Pancreas (tissue), 10 donors: ENCODE results near the gene ANKRD28. TPM values are rescaled to one million over a fixed set of nuclear protein-coding genes. Genes with fewer than 3 reads are reported as not detected.

ENCODE experiments used
- ATAC-seq, 4 donors: fragments of 200-7000 bp; cut with Tn5 transposase; one replicate each; pipeline versions ENCODE4 v1.8.0 to v1.9.1; 2020; ENCODE audit warnings: mild to moderate bottlenecking in 4 of 4, moderate library complexity in 4 of 4
- DNase-seq, 6 donors: peaks; one replicate each; pipeline ENCODE4 v3.0.0-alpha.2; 2020
- FAIRE-seq: peaks from 2 replicates; lab custom pipeline; 2012; peaks lifted over from hg19 to GRCh38; lab: Jason Lieb, UNC
- H3K27ac ChIP-seq, 4 donors: fragments of 200-600 bp; sonication (generic); 1 replicate in 3 of 4; 2 replicates in 1 of 4; pipeline versions ENCODE4 v1.5.0 to v1.8.0; 2020
- H3K27me3 ChIP-seq, 4 donors: fragments of 200-600 bp; one replicate each; pipeline ENCODE4 v1.8.0; 2021
- H3K36me3 ChIP-seq, 3 donors: fragments of 200-600 bp; sonication (generic) in 1 of 3; one replicate each; pipeline versions ENCODE4 v1.5.0 to v1.8.0; 2020 to 2021
- H3K4me1 ChIP-seq, 3 donors: fragments of 200-600 bp; one replicate each; pipeline ENCODE4 v1.8.0; 2021
- H3K4me3 ChIP-seq, 4 donors: fragments of 200-600 bp; sonication (generic) in 2 of 4; one replicate each; pipeline versions ENCODE4 v1.5.0 to v1.8.0; 2020 to 2021
- H3K9me3 ChIP-seq, 4 donors: fragments of 200-600 bp; one replicate each; pipeline ENCODE4 v1.8.0; 2021
- WGBS, 2 donors: extraction: QIAGEN DNeasy Blood & Tissue Kit; methylation state at CpG; one replicate each; pipeline ENCODE4 v1.1.7; 2013; 5-methylcytosine and 5-hydroxymethylcytosine counted together
- intact Hi-C, 3 donors: fragments of 100-400 bp; cut with DNase I; formaldehyde crosslinking; loops; one replicate each; pipeline versions ENCODE4 v1.11.1 to v1.14.2; 2022
- polyA plus RNA-seq, 2 donors: library from polyadenylated mRNA; stranded (reverse); fragments of 200-250 nt; gene quantifications; one replicate each; pipeline ENCODE4 v1.2.3, GENCODE V29; 2013
- total RNA-seq, 6 donors: library from RNA; stranded (reverse); fragmentation: NEBNext Ultra II Directional in 4 of 6; extraction: Animal tissue kit (Norgen Biotek cat#: 25700) in 4 of 6; gene quantifications; one replicate each; pipeline versions ENCODE4 v1.2.1 to v1.2.4, GENCODE V29; 2021 to 2023
- TF ChIP-seq, protein P1 (sequence below), 4 donors: fragments of 200-600 bp; sonication (generic) in 3 of 4; IDR thresholded peaks; one replicate each; pipeline versions ENCODE4 v1.5.0 to v1.8.0; 2021; ENCODE audit warnings: antibody characterized with exemption in 4 of 4
- donor health status: healthy with polysubstance abuse.
- donor health status: DM: no; HTN: no; CAD: no; lungs with moderate emphysema.
- donor health status: DM: no; HTN: no; CAD: no.
- donor health status: control.
- donor health status: control.
- donor health status: Bipolar disorder and iron deficiency.
- donor health status: DM: yes; HTN: yes; CAD: no.
- donor health status: DM: no; HTN: no; CAD: no.
- donor health status: DM: no; HTN: no; CAD: no.
- donor health status: DM: yes; HTN: yes; CAD: no.

ANKRD28 gene
- total and polyA plus RNA-seq, 8 donors = 9.5 to 40.5 (median 29.6) TPM

DNA sequence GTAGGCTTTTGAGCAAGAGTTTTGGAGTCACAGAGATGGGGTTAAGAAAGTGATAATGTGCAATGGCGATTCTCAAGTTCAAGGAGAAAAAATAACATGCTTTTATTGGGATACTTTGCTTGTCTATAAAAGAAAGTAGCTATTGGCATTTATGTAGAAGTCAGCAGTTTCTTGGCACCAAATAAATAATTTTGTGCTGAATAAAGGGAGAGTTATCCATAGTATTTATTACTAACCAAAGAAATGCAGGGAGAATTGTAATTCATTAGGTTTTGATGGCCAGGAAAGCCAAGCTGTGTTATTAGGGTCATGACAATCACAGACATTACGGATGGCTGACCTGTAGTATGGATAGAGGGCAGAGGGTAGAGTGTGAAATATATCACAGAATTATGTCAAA lies 163.1 kb downstream of the ANKRD28 start:
- Histone ChIP-seq H3K36me3 (no peaks in the 10 kb centered on the region), H3K27ac (peak overlapping the region in 2 of 4 donors; percentile 6 to 9), H3K27me3 (no peaks in the 10 kb centered on the region), H3K4me3 (no peak overlapping the region), H3K4me1 (peaks cover 0 to 26% (median 17%) of the 10 kb centered on the region in 3 donors), H3K9me3 (no peaks in the 10 kb centered on the region)
- FAIRE-seq (no peak), ATAC-seq (no peak), DNase-seq (no peak)
- intact Hi-C loops = no loop called here
- 76 to 84% methylated on average over 2 of the region's 2 CpGs for WGBS, 2 donors
- TF ChIP-seq, protein P1, sequence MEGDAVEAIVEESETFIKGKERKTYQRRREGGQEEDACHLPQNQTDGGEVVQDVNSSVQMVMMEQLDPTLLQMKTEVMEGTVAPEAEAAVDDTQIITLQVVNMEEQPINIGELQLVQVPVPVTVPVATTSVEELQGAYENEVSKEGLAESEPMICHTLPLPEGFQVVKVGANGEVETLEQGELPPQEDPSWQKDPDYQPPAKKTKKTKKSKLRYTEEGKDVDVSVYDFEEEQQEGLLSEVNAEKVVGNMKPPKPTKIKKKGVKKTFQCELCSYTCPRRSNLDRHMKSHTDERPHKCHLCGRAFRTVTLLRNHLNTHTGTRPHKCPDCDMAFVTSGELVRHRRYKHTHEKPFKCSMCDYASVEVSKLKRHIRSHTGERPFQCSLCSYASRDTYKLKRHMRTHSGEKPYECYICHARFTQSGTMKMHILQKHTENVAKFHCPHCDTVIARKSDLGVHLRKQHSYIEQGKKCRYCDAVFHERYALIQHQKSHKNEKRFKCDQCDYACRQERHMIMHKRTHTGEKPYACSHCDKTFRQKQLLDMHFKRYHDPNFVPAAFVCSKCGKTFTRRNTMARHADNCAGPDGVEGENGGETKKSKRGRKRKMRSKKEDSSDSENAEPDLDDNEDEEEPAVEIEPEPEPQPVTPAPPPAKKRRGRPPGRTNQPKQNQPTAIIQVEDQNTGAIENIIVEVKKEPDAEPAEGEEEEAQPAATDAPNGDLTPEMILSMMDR (IDR thresholded peaks at IDR 0.05) = no peak

- no peak for DNase-seq
- 13 to 23% methylated on average over 4 of the region's 4 CpGs for WGBS, 2 donors
- ATAC-seq = peak in 2 of 4 donors; percentile 21 to 26
- Histone ChIP-seq H3K4me3 (no peak overlapping the region), H3K9me3 (no peaks in the 10 kb centered on the region), H3K4me1 (peaks cover 0 to 26% (median 17%) of the 10 kb centered on the region in 3 donors), H3K27me3 (no peaks in the 10 kb centered on the region), H3K27ac (peak overlapping the region in 1 of 4 donors; percentile 38), H3K36me3 (no peaks in the 10 kb centered on the region)
- no peak for FAIRE-seq
- intact Hi-C loops = no loop called here
- TF ChIP-seq, protein P1 (IDR thresholded peaks at IDR 0.05) = no peak
These were observed 163.8 kb downstream of the ANKRD28 start for GRCh38 chr3:15633766-15634598.

DNA sequence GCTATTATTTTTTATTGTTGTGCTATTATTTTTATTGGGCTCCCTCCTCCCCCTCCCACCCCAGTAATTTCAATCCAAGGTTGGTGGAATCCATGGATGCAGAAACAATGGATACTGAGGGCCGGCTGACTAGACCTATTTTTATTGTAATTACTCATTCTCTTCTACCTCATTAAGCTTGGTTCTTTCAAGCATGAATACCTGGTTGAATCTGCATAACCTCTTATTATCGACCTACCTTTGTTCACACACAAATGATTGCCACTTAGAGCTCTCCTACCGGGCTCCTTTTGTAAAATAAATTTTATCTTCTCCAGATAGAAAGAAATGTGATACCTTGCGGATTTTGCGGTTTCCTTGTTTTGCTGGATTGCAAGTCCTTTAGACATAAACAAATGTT lies 164.6 kb downstream of the ANKRD28 start:
- no peak for FAIRE-seq
- no peaks in the 10 kb centered on the region for H3K27me3 ChIP-seq
- DNase-seq = no peak
- H3K36me3 ChIP-seq = no peaks in the 10 kb centered on the region
- ATAC-seq = no peak
- WGBS, 2 donors = 65 to 69% methylated on average over 5 of the region's 5 CpGs
- TF ChIP-seq, protein P1 (IDR thresholded peaks at IDR 0.05) = no peak
- H3K4me3 ChIP-seq = no peak overlapping the region
- H3K27ac ChIP-seq = no peak overlapping the region
- peaks cover 0 to 26% (median 17%) of the 10 kb centered on the region in 3 donors for H3K4me1 ChIP-seq
- no peaks in the 10 kb centered on the region for H3K9me3 ChIP-seq
- intact Hi-C loops = no loop called here

- FAIRE-seq = no peak
- no peak for DNase-seq
- Histone ChIP-seq H3K4me3 (no peak overlapping the region), H3K9me3 (no peaks in the 10 kb centered on the region), H3K4me1 (peaks cover 0 to 26% (median 17%) of the 10 kb centered on the region in 3 donors), H3K36me3 (no peaks in the 10 kb centered on the region), H3K27ac (no peak overlapping the region), H3K27me3 (no peaks in the 10 kb centered on the region)
- no peak for ATAC-seq
- intact Hi-C loops = no loop called here
- TF ChIP-seq, protein P1 (IDR thresholded peaks at IDR 0.05) = no peak
- 90 to 91% methylated on average over 4 of the region's 4 CpGs for WGBS, 2 donors
These were observed 165.6 kb downstream of the ANKRD28 start for GRCh38 chr3:15632212-15632580.
